ENCODE data around the gene MANSC4. TPM values are rescaled to one million over a fixed set of nuclear protein-coding genes. Genes with fewer than 3 reads are reported as not detected.

The MANSC4 gene
- total and polyA plus RNA-seq, 2 of the 13 experiments (the other 11 are each of a cell fraction or from before 2014, with no cell fraction given): not detected

DNA sequence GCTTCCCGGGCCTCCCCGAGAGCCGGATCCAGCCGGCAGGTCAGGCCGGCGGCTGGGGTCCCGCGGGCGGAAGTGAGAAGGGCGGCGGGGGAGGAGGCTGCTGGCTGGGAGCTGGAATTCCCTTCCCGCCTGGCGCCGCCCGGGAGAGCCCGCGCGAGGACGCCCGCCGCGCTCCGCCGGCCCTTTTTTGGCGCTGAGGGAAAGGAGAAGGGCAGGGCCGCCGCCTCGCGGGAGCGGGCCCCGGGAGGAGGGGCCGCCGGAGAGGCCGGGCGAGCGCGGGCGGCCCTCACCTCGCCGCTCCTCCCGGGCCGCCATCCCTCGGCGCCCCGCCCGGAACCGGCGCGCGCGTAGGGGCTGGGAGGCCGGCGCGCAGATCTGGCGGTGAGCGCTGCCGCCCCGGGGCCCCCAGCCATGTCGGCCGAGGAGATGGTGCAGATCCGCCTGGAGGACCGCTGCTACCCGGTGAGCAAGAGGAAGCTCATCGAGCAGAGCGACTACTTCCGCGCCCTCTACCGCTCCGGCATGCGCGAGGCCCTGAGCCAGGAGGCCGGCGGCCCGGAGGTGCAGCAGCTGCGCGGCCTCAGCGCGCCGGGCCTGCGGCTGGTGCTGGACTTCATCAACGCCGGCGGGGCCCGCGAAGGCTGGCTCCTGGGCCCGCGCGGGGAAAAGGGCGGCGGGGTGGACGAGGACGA, at the start of gene MANSC4, which contains the start of gene KLHL42 (continued):
- TF ChIP-seq, protein P1, sequence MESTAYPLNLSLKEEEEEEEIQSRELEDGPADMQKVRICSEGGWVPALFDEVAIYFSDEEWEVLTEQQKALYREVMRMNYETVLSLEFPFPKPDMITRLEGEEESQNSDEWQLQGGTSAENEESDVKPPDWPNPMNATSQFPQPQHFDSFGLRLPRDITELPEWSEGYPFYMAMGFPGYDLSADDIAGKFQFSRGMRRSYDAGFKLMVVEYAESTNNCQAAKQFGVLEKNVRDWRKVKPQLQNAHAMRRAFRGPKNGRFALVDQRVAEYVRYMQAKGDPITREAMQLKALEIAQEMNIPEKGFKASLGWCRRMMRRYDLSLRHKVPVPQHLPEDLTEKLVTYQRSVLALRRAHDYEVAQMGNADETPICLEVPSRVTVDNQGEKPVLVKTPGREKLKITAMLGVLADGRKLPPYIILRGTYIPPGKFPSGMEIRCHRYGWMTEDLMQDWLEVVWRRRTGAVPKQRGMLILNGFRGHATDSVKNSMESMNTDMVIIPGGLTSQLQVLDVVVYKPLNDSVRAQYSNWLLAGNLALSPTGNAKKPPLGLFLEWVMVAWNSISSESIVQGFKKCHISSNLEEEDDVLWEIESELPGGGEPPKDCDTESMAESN (CRISPR knock-in tag; conservative IDR thresholded peaks at IDR 0.05): peak; percentile 60
- TF ChIP-seq HIVEP1 (CRISPR knock-in tag; IDR thresholded peaks at IDR 0.05): no peak
- TF ChIP-seq ZSCAN30 (CRISPR knock-in tag; IDR thresholded peaks at IDR 0.05): 0 out of 2 replicates have a peak, but pooled peaks have one; percentile 46
- peak; percentile 47 for TF ChIP-seq ASH2L (IDR thresholded peaks at IDR 0.05; ENCODE audit: insufficient read length, low read depth, low read length)
- TF ChIP-seq, protein P2, sequence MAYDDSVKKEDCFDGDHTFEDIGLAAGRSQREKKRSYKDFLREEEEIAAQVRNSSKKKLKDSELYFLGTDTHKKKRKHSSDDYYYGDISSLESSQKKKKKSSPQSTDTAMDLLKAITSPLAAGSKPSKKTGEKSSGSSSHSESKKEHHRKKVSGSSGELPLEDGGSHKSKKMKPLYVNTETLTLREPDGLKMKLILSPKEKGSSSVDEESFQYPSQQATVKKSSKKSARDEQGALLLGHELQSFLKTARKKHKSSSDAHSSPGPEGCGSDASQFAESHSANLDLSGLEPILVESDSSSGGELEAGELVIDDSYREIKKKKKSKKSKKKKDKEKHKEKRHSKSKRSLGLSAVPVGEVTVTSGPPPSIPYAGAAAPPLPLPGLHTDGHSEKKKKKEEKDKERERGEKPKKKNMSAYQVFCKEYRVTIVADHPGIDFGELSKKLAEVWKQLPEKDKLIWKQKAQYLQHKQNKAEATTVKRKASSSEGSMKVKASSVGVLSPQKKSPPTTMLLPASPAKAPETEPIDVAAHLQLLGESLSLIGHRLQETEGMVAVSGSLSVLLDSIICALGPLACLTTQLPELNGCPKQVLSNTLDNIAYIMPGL (CRISPR knock-in tag; IDR thresholded peaks at IDR 0.05; ENCODE audit: borderline replicate concordance in 1 of 2, low read depth in 1 of 2): peak; percentile 87; a peak in 2 of 4 replicates
- TF ChIP-seq, protein P3, sequence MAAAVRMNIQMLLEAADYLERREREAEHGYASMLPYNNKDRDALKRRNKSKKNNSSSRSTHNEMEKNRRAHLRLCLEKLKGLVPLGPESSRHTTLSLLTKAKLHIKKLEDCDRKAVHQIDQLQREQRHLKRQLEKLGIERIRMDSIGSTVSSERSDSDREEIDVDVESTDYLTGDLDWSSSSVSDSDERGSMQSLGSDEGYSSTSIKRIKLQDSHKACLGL (CRISPR knock-in tag; IDR thresholded peaks at IDR 0.05): peak; percentile 82; the same call in 1 of the 2 replicates
- TF ChIP-seq MIER3 (CRISPR knock-in tag; IDR thresholded peaks at IDR 0.05; ENCODE audit: borderline replicate concordance): no peak
- TF ChIP-seq, protein P4, sequence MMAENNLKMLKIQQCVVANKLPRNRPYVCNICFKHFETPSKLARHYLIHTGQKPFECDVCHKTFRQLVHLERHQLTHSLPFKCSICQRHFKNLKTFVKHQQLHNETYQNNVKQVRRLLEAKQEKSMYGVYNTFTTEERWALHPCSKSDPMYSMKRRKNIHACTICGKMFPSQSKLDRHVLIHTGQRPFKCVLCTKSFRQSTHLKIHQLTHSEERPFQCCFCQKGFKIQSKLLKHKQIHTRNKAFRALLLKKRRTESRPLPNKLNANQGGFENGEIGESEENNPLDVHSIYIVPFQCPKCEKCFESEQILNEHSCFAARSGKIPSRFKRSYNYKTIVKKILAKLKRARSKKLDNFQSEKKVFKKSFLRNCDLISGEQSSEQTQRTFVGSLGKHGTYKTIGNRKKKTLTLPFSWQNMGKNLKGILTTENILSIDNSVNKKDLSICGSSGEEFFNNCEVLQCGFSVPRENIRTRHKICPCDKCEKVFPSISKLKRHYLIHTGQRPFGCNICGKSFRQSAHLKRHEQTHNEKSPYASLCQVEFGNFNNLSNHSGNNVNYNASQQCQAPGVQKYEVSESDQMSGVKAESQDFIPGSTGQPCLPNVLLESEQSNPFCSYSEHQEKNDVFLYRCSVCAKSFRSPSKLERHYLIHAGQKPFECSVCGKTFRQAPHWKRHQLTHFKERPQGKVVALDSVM (CRISPR knock-in tag; IDR thresholded peaks at IDR 0.05): peak; percentile 90
- no peak; the same call in 1 of the 2 replicates for TF ChIP-seq ZNF382 (CRISPR knock-in tag; IDR thresholded peaks at IDR 0.05; ENCODE audit: borderline replicate concordance)
- TF ChIP-seq ZNF451 (CRISPR knock-in tag; IDR thresholded peaks at IDR 0.05): no peak
- TF ChIP-seq TCF12 (IDR thresholded peaks at IDR 0.05): no peak
- TF ChIP-seq TCF12 (CRISPR knock-in tag; IDR thresholded peaks at IDR 0.05): peak; percentile 44; the same call in 1 of the 2 replicates
- TF ChIP-seq MLLT10 (CRISPR knock-in tag; IDR thresholded peaks at IDR 0.05): no peak
- TF ChIP-seq BRCA1 (CRISPR knock-in tag; IDR thresholded peaks at IDR 0.05): no peak
- peak; percentile 15; the same call in 1 of the 2 replicates for TF ChIP-seq ZNF773 (CRISPR knock-in tag; IDR thresholded peaks at IDR 0.05; ENCODE audit: borderline replicate concordance)
- TF ChIP-seq, protein P5, sequence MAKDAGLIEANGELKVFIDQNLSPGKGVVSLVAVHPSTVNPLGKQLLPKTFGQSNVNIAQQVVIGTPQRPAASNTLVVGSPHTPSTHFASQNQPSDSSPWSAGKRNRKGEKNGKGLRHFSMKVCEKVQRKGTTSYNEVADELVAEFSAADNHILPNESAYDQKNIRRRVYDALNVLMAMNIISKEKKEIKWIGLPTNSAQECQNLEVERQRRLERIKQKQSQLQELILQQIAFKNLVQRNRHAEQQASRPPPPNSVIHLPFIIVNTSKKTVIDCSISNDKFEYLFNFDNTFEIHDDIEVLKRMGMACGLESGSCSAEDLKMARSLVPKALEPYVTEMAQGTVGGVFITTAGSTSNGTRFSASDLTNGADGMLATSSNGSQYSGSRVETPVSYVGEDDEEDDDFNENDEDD (CRISPR knock-in tag; IDR thresholded peaks at IDR 0.05; ENCODE audit: borderline replicate concordance): peak; percentile 47; the same call in 1 of the 2 replicates
- TF ChIP-seq, protein P6, sequence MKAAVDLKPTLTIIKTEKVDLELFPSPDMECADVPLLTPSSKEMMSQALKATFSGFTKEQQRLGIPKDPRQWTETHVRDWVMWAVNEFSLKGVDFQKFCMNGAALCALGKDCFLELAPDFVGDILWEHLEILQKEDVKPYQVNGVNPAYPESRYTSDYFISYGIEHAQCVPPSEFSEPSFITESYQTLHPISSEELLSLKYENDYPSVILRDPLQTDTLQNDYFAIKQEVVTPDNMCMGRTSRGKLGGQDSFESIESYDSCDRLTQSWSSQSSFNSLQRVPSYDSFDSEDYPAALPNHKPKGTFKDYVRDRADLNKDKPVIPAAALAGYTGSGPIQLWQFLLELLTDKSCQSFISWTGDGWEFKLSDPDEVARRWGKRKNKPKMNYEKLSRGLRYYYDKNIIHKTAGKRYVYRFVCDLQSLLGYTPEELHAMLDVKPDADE (CRISPR knock-in tag; IDR thresholded peaks at IDR 0.05): no peak; the same call in 1 of the 2 replicates
- no peak for TF ChIP-seq ZNF816 (CRISPR knock-in tag; IDR thresholded peaks at IDR 0.05; ENCODE audit: borderline replicate concordance)
- TF ChIP-seq, protein P7, sequence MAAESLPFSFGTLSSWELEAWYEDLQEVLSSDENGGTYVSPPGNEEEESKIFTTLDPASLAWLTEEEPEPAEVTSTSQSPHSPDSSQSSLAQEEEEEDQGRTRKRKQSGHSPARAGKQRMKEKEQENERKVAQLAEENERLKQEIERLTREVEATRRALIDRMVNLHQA (CRISPR knock-in tag; IDR thresholded peaks at IDR 0.05): no peak
